HTR-8/SVneo (cell line): ENCODE data around the gene TAF1B.

Experiments
- DNase-seq: peaks from one replicate; pipeline ENCODE4 v3.0.0; 2011; ENCODE audit warnings: low spot score, mixed read lengths; ENCODE audit not compliant: insufficient read length
- FAIRE-seq: peaks from 2 replicates; lab custom pipeline; 2011; peaks lifted over from hg19 to GRCh38; lab: Jason Lieb, UNC

Gene TAF1B

GRCh38 chr2:9843229-9844035 lies at the start of gene TAF1B:
TAF1B (plus strand) TSS chr2:9843474; CDS start chr2:9843542, 68 bp downstream.
- peak; percentile 96 for DNase-seq
- FAIRE-seq: peak; percentile 63

DNA sequence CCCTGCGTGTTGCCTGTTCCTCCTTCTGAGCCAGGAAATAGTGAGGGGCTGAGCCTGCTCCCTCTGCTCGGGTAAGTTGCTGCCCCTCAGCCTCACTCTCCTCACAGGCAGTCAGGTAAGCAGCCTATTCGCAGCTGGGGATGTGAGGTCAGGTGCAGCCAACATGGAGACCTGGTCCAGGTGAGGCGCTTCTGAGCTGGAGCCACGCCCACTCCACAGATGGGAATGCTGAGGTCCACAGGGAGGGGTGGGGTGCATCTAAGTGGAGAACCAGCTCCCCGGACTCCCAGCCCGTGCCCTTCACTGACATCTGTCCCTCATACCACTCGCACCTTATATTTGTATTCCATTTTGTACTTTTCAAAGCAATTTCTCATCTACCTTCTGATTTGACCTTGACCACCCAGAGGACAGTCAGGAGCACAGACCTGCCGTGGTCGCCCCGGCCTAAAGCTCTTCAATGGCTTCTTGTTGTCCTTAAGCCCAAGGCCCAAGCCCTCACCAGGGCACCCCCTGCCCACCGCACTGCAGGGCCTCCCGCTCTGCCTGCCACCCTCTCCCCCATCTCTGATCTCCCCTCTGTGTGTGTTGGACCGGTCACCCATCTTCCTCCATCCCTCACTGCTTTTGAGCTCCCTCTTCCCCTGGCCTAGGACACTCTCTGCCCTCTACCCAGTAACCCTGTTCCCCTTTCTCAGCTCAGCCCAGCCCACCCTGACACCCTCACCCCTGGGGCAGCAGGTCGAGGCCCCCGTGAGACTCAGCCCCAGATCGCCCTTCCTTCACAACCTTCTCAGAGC lies 49.2 kb upstream of the TAF1B start:
- FAIRE-seq (no peak), DNase-seq (no peak)

DNA sequence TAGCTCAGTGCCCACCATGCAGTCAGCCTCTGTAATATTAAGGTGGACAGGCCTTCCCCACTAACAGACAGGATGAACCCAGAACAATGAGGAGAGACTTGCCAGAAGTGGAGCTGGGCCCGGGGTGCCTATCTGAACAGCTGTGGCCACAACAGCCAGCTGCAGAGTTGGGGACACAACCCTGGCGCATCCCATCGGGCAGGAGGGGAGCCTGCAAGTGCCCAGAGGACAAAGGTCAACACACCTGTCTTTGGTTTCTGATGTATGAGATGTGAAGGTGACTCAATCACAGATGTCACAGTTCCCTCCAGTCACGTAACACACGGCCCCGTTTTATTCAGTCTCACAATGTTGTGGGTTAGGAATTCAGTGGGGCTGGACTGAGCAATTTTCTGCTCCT lies 48.2 kb upstream of the TAF1B start:
- FAIRE-seq (no peak), DNase-seq (no peak)

- DNase-seq (no peak), FAIRE-seq (no peak)
Observed at GRCh38 chr2:9796056-9797010, 46.9 kb upstream of the TAF1B start.

GRCh38 chr2:9797086-9797485 lies 46.2 kb upstream of the TAF1B start:
- DNase-seq: no peak
- FAIRE-seq: no peak

DNA sequence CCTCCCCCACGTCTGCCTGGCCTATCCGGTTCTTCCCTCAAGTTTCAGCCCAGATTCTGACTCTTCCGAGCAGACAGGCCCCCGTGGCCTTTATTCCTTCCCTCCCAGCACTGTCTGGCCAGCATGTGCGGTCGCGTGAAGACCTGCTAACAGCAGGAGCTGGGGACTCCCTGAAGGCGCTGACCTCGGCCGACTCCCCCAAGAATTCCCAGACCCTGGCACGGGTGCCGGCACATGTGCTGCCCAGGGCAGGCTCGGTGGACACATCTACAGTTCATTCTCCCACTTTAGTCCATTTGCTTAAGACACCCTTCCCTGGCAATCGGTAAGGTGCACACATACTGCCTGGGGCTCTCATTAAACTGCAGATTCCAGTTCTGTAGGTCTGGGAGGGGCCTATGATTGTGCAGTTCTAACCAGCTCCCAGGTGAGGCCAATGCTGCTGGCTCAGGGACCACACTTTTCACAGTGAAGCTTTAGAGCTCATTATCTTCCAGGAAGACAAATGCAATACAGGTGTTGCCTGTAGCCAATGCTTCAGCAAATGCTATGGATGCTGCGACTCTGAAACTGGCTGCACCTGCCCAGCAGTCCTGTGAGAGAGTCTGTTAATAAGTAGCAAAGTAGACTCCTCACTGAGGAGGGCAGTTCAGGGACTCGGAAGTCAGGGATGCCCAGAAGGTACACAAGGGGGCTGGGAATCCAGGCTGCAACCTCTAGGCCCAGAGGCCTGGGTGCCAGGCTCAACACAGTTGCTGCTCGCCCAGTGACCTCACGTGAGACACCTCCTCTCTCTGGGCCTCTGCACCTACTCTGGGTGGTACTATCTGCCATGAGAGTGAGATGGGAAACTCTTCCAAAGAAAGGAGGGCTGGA lies 45.4 kb upstream of the TAF1B start:
- DNase-seq (no peak), FAIRE-seq (no peak)

DNA sequence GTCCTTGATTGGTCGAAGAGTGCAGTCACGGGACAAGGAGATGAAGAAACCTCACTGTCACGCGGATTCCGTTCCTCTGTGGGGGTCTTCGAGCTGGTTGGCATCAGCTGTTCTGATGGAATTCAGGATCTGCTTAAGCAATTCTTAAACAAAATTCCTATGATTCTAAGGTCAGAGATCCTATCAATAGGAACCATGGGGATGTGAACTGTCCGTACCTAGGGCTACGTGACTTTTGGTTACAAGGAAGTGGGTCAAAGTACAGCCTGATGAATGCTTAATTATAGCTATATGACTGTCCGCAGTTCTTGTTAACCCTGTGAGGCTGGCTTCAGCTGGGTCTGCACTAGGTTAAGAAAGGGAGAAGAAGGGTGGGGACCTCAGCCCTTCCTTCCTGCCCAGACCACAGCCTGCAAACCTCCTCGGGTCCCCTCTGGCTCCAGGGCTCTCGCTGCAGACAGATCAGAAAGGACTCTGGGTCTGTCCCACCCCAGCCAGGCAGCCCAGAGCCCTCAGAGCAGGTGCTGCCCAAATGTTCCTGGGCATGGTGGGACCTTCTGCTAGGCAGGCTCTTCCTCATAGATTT lies 44.2 kb upstream of the TAF1B start:
- DNase-seq: no peak
- no peak for FAIRE-seq

- DNase-seq (peak; percentile 93), FAIRE-seq (peak; percentile 93)
Observed at GRCh38 chr2:9799729-9800632, 43.3 kb upstream of the TAF1B start.

DNA sequence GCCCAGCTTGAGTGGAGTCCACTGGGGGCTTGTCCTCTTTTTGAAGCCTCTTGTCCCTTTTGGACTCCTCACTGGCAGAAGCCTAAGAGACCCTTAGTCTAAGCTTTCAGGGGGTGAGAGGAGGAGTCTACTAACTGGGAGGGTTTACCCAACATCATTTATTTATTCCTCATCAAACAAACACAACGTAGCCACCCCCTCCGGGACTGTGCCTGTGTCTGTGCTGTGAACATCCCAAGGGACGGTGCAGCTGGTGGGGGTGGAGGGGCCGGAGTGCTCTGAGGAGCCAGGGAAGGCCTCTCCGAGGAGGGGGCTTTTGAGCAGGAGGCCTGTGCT lies 42.7 kb upstream of the TAF1B start:
- DNase-seq (no peak), FAIRE-seq (no peak)

DNA sequence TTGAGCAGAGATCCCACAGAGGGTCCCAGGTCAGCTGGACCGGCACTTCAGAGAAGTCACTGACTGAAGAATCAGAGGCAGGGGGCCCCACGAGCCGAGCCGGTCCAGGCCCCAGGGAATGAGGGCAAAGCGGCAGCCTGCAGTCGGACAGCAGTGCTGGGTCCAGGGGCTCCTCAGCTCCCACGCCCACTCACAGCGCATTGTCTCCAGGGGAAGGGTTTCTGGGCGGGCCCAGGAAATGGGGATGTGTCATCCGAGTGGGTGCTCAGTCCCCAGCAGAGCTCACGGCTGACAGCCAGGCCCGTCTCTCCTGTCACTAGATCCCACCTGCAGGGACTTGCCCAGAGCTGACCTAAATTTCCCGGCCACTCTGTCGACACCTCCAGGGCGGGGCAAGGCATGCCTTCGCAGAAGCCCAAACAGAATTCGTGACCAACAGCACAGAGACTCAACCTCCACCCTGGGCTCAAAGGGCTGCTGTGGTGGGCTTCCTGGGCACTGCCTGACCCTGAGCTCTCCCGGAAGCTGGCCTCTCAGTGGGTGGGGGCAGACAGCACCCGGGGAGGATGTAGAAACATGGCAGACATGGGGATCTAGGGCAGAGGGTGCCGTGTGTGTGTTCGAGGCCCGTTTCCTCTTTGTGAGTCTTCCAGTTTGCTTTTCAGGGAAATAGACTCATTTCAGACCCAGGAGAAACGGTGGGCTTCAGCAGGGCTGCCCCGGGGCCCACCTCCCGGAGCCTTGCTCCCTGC lies 42.1 kb upstream of the TAF1B start:
- FAIRE-seq: peak; percentile 64
- peak; percentile 74 for DNase-seq

DNA sequence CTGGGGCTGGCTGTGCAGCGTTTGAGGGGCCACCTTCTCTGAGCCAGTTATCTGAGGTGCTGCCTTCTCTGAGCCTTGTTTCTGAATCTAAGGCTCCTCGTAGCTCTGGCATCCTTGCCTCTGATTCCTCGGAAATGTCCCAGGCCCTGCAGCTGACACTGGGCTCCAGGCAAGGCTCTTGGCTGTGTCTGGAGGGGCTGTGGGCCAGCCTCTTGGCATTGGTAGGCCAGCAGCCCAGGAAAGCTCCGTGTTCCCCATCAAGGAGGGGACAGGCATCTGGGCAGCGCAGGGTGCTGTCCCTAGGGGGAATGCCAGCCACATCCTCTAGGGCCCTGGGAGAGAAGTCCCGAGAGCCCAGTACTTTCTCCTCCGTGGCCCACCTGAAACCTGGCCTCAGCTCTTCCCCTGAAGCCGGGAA lies 40.7 kb upstream of the TAF1B start:
- FAIRE-seq (no peak), DNase-seq (no peak)

DNA sequence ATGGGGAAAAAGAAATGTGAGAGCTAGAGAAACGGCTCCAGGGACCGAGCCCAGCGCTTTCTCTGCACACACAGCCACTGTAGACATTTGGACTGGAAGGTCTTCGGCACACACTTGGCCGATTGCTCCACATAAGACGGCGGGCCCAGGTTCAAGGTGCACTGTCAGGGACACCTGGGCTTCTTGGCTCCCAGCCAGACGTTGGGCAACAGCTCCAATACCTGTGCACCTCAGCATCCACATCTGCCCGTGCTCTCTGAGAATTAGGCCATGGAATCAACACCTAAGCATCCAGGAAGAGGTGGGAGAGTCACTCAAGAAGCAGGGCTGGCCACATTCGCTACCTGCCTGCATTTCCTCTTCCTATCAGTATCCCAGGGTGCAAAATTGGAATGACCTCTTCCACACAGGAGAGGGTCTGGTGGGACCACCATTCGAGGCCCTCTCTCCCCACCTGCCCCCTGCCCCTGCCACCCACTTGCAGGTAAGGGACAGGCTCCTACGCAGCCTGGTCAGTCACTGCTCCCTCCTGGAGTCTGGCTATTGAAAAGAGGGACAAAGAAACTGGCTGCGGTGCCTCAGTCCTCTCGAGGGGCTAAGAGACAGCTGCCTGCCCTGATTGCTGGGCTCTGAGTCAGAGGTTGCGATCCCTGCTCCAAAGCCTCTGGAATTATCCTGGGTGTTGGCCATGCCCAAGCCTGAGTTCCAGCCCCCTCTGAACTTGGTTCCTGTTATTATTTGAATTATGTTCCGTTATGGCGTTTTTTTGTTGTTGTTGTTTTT lies 40.1 kb upstream of the TAF1B start:
- DNase-seq (no peak), FAIRE-seq (no peak)

DNA sequence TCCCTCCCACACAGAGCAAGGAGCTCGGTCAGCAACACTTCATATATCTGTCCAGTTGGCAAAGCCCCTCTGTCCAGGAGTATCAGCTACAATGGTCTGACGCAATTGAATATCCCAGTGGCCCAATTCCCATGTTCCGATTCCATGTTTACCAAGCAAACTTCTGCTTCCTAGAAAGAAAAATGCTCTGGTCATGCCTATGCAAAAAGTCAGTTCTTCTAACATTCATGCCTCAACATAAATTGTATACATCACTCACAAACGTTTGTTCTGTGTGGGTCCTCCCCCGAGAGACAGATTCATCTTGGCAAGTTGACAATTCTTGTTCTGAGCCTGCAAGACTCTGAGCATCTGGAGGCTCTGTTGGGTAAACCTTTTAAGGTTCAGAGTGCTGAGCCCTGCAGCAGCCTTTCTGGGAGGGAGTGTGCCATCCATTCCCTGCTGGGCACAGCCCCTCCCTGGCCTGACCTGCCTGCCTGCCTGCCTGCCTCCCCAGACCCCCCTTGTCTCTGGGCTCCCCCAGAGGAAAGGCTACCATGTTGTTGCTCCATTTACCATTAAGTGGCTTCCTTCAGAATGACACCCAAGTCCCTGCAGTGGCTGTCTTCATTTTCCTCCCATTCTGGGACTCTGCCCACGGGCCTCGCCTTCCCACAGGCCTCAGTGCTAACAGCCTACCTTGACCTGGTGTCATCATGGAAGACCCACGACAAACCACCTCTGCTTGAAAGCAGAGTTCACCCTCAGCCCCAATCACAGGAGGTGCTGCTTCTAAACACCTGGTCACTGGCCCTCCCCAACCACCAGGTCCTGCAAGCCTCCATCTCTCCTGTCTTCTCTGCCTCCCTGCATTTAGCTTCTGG lies 37.6 kb upstream of the TAF1B start:
- no peak for FAIRE-seq

GRCh38 chr2:9806298-9806610 lies 37.0 kb upstream of the TAF1B start:
- FAIRE-seq (no peak), DNase-seq (no peak)

More for the DNA sequence above, 37.6 kb upstream of the TAF1B start:
- DNase-seq: no peak

GRCh38 chr2:9806656-9807055 lies 36.6 kb upstream of the TAF1B start:
- DNase-seq: no peak
- FAIRE-seq: no peak

DNA sequence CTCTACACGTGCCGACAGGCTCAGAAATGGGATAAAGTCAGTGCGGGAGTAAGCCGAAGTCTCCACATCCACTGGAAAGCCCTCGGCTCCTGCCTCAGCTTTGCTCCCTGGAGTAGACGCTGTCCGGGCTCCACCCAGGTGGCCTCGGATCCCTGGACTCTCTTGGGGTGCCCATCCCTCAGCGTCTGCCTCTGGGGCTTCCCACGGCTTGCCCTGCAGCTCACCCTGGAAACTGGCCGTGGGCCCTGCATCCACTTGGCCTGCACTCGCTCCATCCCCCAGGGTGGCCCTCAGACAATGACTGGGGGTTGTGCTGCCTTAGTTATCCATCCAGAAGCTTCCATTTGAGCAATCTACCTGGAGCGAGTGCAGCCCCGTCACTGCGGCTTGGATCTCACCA lies 36.2 kb upstream of the TAF1B start:
- DNase-seq (no peak), FAIRE-seq (no peak)
